Stimulated activated memory B cell treated with anti-CD40 and anti-IgM and Interleukin-4, amounts not matched to agents 10 μg/mL and 1 μg/mL and 100 μg/mL, for 72 hours (primary cell): Measurements from ENCODE around the gene MID2.
"Not testable (repeated sequence)": the region's sequence is repeated elsewhere in the genome, so short reads cannot be mapped to it uniquely, and the experiment has no call there.

Source experiments
- ATAC-seq: fragments of 150-1000 bp; cut with Tn5 transposase; 2 replicates; pipeline ENCODE4 v1.10.0; 2021
- H3K27ac Mint-ChIP-seq: one replicate; pipeline ENCODE4 v1.8.0; 2022; ENCODE audit warnings: mild to moderate bottlenecking, mixed read lengths
- H3K27me3 Mint-ChIP-seq: one replicate; pipeline ENCODE4 v1.8.0; 2022; ENCODE audit warnings: mixed read lengths
- H3K36me3 Mint-ChIP-seq: one replicate; pipeline ENCODE4 v1.8.0; 2022; ENCODE audit warnings: mixed read lengths
- H3K4me1 Mint-ChIP-seq: one replicate; pipeline ENCODE4 v1.8.0; 2022; ENCODE audit warnings: mixed read lengths
- H3K4me3 Mint-ChIP-seq: one replicate; pipeline ENCODE4 v1.8.0; 2022; ENCODE audit warnings: mild to moderate bottlenecking, moderate library complexity, mixed read lengths
- H3K9me3 Mint-ChIP-seq: one replicate; pipeline ENCODE4 v1.8.0; 2022; ENCODE audit warnings: mixed read lengths

MID2 gene, protein sequence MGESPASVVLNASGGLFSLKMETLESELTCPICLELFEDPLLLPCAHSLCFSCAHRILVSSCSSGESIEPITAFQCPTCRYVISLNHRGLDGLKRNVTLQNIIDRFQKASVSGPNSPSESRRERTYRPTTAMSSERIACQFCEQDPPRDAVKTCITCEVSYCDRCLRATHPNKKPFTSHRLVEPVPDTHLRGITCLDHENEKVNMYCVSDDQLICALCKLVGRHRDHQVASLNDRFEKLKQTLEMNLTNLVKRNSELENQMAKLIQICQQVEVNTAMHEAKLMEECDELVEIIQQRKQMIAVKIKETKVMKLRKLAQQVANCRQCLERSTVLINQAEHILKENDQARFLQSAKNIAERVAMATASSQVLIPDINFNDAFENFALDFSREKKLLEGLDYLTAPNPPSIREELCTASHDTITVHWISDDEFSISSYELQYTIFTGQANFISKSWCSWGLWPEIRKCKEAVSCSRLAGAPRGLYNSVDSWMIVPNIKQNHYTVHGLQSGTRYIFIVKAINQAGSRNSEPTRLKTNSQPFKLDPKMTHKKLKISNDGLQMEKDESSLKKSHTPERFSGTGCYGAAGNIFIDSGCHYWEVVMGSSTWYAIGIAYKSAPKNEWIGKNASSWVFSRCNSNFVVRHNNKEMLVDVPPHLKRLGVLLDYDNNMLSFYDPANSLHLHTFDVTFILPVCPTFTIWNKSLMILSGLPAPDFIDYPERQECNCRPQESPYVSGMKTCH

DNA sequence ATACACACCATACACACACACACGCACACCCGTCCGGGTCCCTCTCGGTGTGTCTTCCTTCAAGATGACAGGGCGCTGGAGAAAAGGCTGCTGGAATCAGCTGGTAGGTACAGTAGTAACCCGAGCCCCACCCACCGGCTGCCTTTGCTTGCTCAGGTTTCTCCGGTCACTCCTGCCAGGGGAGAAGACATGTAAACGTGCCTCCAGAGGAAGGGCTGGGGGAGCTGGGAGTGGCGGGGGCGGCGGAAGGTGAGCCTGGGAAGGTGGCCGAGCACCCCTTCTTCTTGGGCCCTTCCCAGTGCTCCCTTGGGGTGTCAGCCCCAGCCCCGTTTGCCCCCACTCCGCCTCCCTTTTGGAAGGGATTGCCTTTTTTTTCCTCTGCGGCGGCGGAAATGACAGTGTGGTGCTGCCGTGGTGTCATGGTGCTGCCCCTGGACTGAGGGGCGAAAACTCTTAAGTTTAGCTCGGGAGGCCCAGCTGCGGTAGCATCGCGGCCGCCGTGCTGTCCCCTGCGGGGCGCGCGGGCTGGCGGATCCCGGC, at the start of gene MID2:
MID2 (plus strand) TSS at position 169 of the 540 bp plus-strand sequence. CDS start 561 bp downstream, outside the sequence.
- no peaks in the 10 kb centered on the region for H3K9me3 Mint-ChIP-seq
- peak within 1 kb of the TSS; percentile 89 for H3K4me3 Mint-ChIP-seq
- peak within 1 kb of the TSS; percentile 82 for H3K27ac Mint-ChIP-seq
- H3K27me3 Mint-ChIP-seq = peaks cover 9% of the 10 kb centered on the region
- peak; percentile 76 for ATAC-seq
- peaks cover 27% of the 10 kb centered on the region for H3K4me1 Mint-ChIP-seq
- H3K36me3 Mint-ChIP-seq = no peaks in the 10 kb centered on the region

DNA sequence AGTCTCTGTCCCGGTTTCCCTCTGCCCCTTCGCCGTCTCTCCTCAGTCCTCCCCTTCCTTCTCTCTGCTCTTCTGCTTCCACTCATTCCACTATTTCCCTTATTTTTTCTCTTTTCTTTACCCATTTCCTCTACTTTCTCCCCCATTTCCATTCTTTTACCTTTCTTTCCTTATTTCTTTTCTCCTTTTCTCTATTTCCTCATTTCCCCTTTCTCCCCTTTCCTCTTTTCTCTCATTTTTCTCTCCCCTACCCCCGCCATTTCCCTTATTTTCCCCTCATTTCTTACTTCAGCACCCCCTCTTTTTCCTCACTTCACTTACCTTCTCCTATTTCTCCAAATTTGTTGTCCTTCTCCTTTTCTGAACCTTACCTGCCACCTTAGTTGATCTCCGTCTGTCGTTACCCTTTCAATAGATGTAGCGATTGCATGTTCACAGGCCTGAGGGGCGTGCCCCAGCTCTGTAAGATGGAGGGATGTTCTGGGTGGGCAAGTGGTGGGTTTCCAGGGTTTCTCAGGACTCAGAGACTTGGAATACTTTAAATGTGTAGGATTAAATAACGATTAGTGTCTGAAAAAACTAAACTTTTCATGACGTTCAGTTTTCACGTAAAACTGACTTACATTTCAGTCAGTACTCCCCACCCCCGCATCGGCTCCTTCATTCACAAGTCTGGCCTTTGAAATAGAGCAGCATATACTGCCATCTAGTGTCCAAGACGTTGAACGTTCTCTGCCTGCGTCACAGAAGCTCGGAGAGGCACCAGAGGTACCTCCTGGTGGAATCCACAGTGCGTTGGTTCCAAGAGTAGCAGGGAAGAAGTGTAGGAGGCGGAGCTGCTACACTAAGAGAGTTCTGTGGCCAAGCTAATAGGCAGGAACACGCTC, 48.8 kb upstream of the MID2 start:
- H3K27me3 Mint-ChIP-seq = no peaks in the 10 kb centered on the region
- no peaks in the 10 kb centered on the region for H3K36me3 Mint-ChIP-seq
- no peaks in the 10 kb centered on the region for H3K9me3 Mint-ChIP-seq
- H3K4me1 Mint-ChIP-seq = peaks cover 15% of the 10 kb centered on the region
- peak overlapping the region; percentile 78 for H3K27ac Mint-ChIP-seq
- peak; percentile 89 for ATAC-seq
- peak overlapping the region; percentile 94 for H3K4me3 Mint-ChIP-seq

DNA sequence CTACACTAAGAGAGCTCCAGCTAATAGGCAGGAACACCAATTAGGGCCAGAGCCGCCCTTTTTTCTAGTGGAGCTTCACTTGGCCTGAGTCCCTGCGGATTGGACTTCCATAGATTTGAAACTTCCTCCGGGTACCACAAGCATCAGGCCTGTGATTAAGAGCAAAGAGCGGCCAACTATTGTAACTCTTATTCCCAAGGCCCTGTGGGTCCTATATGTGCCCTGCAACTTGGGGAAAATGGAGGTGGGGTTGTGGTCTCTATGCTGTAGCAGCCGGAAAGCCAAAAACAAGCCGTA, 48.2 kb upstream of the MID2 start, which contains the start of gene NCBP2L:
NCBP2L (plus strand) TSS at position 198 of the 297 bp plus-strand sequence. CDS start 16,488 bp downstream, outside the sequence.
- Mint-ChIP-seq H3K27me3 (no peaks in the 10 kb centered on the region), H3K4me3 (peak within 1 kb of the TSS; percentile 94), H3K36me3 (no peaks in the 10 kb centered on the region), H3K27ac (peak within 1 kb of the TSS; percentile 78), H3K4me1 (peaks cover 15% of the 10 kb centered on the region), H3K9me3 (no peaks in the 10 kb centered on the region)
- ATAC-seq = no peak

DNA sequence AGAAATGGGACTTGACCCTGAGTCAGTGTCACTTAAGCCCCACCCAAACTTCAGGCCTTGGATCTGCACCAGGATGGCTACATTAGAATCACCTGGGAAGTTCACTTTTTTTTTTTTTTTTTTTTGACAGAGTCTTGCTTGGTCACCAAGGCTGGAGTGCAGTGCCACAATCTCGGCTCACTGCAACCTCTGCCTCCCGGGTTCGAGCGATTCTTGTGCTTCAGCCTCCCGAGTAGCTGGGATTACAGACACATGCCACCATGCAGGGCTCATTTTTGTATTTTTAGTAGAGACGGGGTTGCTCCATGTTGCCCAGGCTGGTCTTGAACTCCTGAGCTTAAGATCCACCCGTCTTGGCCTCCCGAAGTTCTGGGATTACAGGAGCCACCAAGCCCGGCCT, 45.1 kb upstream of the MID2 start:
- no peak overlapping the region for H3K27ac Mint-ChIP-seq
- no peak overlapping the region for H3K4me3 Mint-ChIP-seq
- no peaks in the 10 kb centered on the region for H3K9me3 Mint-ChIP-seq
- H3K36me3 Mint-ChIP-seq = no peaks in the 10 kb centered on the region
- H3K27me3 Mint-ChIP-seq = no peaks in the 10 kb centered on the region
- no peak for ATAC-seq
- H3K4me1 Mint-ChIP-seq = peaks cover 15% of the 10 kb centered on the region

DNA sequence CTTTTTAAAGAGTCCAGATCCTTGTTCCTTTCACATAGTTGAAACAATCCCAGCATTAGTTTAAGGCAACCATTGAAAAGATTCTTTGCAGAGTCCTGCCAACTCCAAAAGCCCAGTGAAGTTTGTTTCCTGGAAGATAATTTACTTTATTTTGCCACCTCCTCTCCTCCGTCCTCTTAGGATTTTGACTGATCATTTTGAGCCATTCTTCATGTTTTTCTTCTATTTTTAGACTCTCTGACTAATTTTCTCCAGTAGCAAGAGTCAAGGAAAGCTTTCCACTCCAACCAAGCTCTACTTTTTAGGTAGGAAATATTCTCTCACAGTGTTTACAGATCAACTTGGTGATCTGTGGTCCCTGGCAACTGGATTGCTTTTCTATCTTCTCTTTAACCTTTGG, 37.8 kb upstream of the MID2 start:
- no peak for ATAC-seq
- no peaks in the 10 kb centered on the region for H3K36me3 Mint-ChIP-seq
- H3K4me3 Mint-ChIP-seq = no peak overlapping the region
- no peaks in the 10 kb centered on the region for H3K4me1 Mint-ChIP-seq
- H3K27ac Mint-ChIP-seq = no peak overlapping the region
- peaks cover 5% of the 10 kb centered on the region for H3K27me3 Mint-ChIP-seq
- H3K9me3 Mint-ChIP-seq = no peaks in the 10 kb centered on the region

DNA sequence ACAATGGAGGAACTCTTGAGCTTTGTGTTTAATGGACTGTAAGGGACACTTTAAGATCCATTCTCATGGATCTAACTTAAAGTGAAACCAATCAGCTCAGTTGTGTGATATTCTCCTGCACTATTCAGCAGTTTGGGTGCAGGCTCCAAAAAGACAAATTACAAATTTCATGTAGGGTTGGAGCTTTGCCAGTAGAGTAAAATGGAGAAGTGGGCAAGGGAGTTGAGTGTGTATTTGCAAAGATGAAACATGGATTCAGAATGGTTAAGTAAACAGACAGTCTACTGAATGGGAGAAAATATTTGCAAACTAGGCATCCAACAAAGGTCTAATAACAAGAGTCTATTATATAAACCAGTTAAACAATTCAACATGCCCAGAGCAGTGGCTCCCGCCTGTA, 21.2 kb upstream of the MID2 start:
- peaks cover 3% of the 10 kb centered on the region for H3K27me3 Mint-ChIP-seq
- H3K4me3 Mint-ChIP-seq = no peak overlapping the region
- no peak for ATAC-seq
- H3K27ac Mint-ChIP-seq = no peak overlapping the region
- no peaks in the 10 kb centered on the region for H3K4me1 Mint-ChIP-seq
- H3K36me3 Mint-ChIP-seq = peaks cover 5% of the 10 kb centered on the region
- H3K9me3 Mint-ChIP-seq = peaks cover 3% of the 10 kb centered on the region

DNA sequence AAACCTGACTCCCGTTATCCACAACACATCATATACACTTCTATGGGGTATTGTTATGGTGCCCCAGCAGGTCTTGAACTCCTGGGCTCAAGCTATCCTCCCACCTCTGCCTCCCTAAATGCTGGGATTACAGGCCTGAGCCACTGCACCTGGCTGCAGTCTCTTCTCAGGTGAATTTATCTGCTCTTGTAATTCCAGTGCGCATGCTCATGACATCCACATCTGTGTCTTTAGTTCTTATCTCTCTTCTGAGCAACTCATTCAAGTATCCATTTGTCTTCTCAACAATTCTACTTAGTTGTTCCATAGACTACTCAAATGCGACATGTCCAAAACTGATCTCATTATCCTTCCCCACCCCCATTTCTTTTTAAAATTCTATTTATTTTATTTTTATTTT, 20.5 kb upstream of the MID2 start:
- H3K9me3 Mint-ChIP-seq = peaks cover 3% of the 10 kb centered on the region
- ATAC-seq = no peak
- H3K4me1 Mint-ChIP-seq = no peaks in the 10 kb centered on the region
- H3K4me3 Mint-ChIP-seq = no peak overlapping the region
- no peaks in the 10 kb centered on the region for H3K27me3 Mint-ChIP-seq
- peaks cover 5% of the 10 kb centered on the region for H3K36me3 Mint-ChIP-seq
- no peak overlapping the region for H3K27ac Mint-ChIP-seq

DNA sequence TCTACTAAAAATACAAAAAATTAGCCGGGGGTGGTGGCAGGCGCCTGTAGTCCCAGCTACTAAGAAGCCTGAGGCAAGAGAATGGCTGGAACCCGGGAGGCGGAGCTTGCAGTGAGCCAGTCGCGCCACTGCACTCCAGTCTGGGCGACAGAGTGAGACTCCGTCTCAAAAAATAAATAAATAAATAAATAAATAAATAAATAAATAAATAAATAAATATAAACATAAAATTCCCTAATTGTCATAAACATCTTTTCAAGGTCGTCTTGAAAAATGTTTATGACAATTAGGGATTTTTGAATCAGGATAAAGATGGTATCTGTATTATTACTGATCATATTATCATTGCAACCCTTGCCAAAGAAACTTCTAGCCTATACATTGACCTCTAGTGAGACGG, 15.6 kb upstream of the MID2 start:
- H3K27me3 Mint-ChIP-seq = peaks cover 33% of the 10 kb centered on the region
- H3K27ac Mint-ChIP-seq, H3K36me3 Mint-ChIP-seq, H3K9me3 Mint-ChIP-seq, H3K4me3 Mint-ChIP-seq, ATAC-seq, H3K4me1 Mint-ChIP-seq: not testable (repeated sequence)

DNA sequence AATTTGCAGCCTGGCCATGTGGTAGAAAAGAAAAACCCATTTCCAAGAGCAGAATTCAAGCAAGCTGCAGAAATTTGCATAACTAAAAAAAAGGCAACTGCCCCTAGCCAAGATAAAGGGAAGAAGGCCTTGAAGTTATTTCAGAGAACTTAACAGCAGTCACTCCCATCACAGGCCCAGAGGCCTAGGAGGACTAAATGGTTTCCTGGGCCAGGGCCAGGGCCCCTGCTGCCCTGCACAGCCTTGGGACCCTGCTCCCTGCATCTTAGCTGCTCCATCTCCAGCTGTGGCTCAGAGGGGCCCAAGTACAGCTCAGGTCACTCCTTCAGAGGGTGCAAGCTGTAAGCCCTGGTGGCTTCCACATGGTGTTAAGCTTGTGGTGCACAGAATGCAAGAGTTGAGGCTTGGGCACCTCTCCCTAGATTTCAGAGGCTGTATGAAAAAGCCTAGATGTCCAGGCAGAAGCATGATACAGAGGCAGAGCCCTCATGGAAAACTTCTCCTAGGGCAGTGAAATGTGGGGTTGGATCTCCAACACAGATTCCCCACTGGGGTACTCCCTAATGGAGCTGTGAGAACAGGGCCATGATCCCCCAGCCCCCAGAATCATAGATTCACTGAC, 6.7 kb upstream of the MID2 start:
- Mint-ChIP-seq H3K27me3 (peaks cover 10% of the 10 kb centered on the region), H3K4me3 (no peak overlapping the region), H3K9me3 (no peaks in the 10 kb centered on the region), H3K4me1 (peaks cover 7% of the 10 kb centered on the region), H3K27ac (no peak overlapping the region), H3K36me3 (no peaks in the 10 kb centered on the region)
- ATAC-seq = no peak

DNA sequence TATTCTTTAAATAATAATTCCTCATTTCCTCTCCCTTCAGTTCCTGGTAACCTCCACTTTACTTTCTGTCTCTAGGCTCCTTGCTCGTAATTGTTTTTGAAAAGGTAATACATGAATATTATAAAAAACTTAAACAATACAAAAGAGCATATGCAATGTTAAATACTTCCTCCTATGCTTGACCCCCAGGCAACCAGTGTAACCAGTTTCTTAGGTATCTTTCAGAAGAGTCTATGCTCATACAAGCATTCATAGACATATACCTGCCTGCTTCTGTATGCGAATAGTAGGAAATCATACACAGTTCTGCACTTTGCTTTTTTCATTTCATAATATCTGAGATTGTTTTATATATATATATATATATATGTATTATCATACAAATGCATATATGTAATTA, 2.6 kb upstream of the MID2 start:
- Mint-ChIP-seq H3K27me3 (peaks cover 9% of the 10 kb centered on the region), H3K27ac (no peak overlapping the region), H3K4me3 (no peak overlapping the region), H3K36me3 (no peaks in the 10 kb centered on the region), H3K9me3 (no peaks in the 10 kb centered on the region), H3K4me1 (peaks cover 24% of the 10 kb centered on the region)
- no peak for ATAC-seq

DNA sequence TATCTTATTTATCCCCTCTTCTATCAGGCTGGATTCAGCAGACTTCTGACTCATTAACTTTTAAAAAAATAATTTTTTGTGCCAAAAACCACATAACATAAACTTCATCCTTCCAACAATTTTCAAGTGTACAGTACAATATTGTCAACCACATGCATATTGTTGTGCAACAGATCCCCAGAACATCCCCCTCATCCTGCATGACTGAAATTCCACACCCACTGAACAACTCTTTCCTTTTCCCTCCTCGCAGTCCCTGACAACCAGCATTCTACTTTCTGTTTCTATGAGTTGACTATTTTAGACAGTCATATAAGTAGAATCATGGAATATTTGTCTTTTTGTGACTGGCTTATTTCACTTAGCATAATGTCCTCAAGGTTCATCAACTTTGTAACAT, 2.2 kb upstream of the MID2 start:
- H3K4me1 Mint-ChIP-seq = peaks cover 27% of the 10 kb centered on the region
- no peak overlapping the region for H3K4me3 Mint-ChIP-seq
- peaks cover 9% of the 10 kb centered on the region for H3K27me3 Mint-ChIP-seq
- ATAC-seq = no peak
- H3K9me3 Mint-ChIP-seq = no peaks in the 10 kb centered on the region
- no peaks in the 10 kb centered on the region for H3K36me3 Mint-ChIP-seq
- no peak overlapping the region for H3K27ac Mint-ChIP-seq

DNA sequence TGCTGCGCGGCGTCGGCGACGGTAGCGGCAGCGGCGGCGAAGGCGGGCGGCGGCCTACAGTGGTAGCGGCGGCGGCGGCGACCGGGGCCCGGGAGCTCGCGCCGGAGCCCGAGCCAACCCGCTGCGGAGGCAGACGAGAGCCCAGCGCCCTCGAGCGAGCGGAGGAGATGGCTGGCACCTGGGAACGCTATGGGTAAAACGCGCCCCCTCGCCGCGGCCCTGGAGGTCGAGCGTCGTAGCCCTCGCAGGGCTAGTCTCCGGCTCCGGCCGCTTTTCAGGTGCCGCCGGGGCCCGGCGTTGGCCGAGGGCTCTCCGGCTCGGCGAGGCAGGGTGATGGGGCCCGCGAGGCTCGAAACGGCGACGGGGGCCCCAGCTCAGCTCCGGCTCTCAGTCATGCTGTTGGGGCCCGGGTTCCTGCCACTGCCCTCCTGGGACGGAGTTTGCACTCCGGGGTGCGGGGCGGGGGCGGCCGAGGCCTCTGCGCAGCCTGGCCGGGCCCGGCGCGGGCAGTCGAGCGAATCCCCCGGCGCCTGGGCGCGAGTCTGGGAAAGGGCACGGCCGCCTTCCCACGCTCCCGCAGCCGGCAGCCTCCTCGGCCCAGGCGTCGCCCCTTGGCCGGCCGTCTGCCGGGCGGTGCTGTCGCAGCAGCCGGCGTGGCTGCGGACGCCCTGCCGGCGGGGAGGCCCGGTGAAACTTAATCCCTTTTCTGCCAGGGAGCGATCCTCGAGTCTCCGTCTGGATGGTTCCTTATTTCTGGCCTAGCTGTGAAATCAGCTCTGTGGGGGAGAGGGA, 768 bp downstream of the MID2 start:
- Mint-ChIP-seq H3K4me1 (peaks cover 27% of the 10 kb centered on the region), H3K27me3 (peaks cover 9% of the 10 kb centered on the region), H3K36me3 (no peaks in the 10 kb centered on the region), H3K27ac (peak overlapping the region; percentile 82), H3K4me3 (peak overlapping the region; percentile 69), H3K9me3 (no peaks in the 10 kb centered on the region)
- ATAC-seq = peak; percentile 82

DNA sequence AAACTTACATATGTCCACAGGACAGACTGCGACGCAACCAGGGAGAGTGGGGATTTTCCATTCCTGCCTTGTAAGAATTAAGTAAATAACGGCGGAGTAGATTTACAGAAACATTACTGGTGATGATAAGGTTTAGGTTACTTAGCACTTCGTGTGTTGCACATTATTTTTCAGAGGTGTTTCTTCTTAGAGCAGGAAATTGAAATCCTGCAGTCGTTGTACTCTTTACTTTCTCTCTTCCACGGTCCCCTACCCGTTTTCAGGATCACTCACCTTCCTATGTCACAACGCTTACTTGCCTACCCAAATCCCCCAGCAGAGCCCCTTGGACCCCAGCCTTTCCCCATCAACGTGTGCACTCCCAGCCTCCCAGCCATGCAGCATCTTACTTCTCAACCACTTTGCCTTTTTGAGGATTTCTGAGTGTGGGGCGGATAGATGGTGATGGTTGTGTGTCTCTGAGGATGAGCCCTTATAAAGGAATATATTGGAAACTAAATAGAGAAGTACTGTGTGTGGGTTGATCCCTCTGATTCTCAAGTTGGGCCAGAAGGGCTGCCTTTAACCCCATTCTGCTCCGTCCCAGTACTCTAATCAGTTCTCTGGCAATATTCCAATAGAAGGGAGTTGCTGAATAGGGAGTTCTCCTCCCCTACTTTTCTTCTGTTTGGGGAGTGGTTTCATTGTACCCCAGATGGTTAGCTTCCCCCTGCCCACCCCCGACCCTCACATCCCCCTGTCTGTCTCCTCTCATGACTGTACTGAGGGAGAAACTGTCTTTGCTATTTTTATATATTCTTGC, 1.6 kb downstream of the MID2 start:
- H3K9me3 Mint-ChIP-seq = no peaks in the 10 kb centered on the region
- ATAC-seq = no peak
- peak overlapping the region; percentile 69 for H3K4me3 Mint-ChIP-seq
- peaks cover 9% of the 10 kb centered on the region for H3K27me3 Mint-ChIP-seq
- H3K36me3 Mint-ChIP-seq = no peaks in the 10 kb centered on the region
- no peak overlapping the region for H3K27ac Mint-ChIP-seq
- peaks cover 27% of the 10 kb centered on the region for H3K4me1 Mint-ChIP-seq
